HFFc6 (cell line): ENCODE results near the gene C1orf21. TPM values are rescaled to one million over a fixed set of nuclear protein-coding genes. Genes with fewer than 3 reads are reported as not detected.
"Not testable (repeated sequence)": the region's sequence is repeated elsewhere in the genome, so short reads cannot be mapped to it uniquely, and the experiment has no call there.

Source experiments
- DNase-seq: peaks from one replicate; pipeline ENCODE4 v3.0.0-alpha.2; 2018
- H3K27ac Mint-ChIP-seq: 2 replicates; pipeline ENCODE4 v1.8.0; 2020; ENCODE audit warnings: mild to moderate bottlenecking, mixed read lengths
- H3K27me3 Mint-ChIP-seq: 2 replicates; pipeline ENCODE4 v1.8.0; 2021; ENCODE audit warnings: mild to moderate bottlenecking, moderate library complexity, mixed read lengths; ENCODE audit not compliant: insufficient read depth
- H3K36me3 Mint-ChIP-seq: 2 replicates; pipeline ENCODE4 v1.8.0; 2021; ENCODE audit warnings: low read depth, mixed read lengths
- H3K4me1 Mint-ChIP-seq: 2 replicates; pipeline ENCODE4 v1.8.0; 2020; ENCODE audit warnings: low read depth, mixed read lengths
- H3K4me3 Mint-ChIP-seq: 2 replicates; pipeline ENCODE4 v1.8.0; 2020; ENCODE audit warnings: mild to moderate bottlenecking, moderate library complexity, mixed read lengths
- H3K9me3 Mint-ChIP-seq: 2 replicates; pipeline ENCODE4 v1.8.0; 2020; ENCODE audit warnings: mild to moderate bottlenecking, mixed read lengths
- total RNA-seq, 6 experiments: library from RNA; stranded (reverse); fragmentation: NEBNext Ultra II Directional; extraction: Animal tissue kit (Norgen Biotek cat#: 25700); gene quantifications; 2 replicates in 1 of 6; 3 replicates in 5 of 6; pipeline ENCODE4 v1.2.3, GENCODE V29; 2021
- TF ChIP-seq, protein P1 (sequence below): fragments of 200-600 bp; sonication (generic); IDR thresholded peaks from 2 replicates; pipeline ENCODE4 v1.5.0; 2021; ENCODE audit warnings: antibody characterized with exemption, mild to moderate bottlenecking

C1orf21 gene
- total RNA-seq, 6 experiments from 2014 or later: 4.0 to 10.2 (median 8.5) TPM

DNA sequence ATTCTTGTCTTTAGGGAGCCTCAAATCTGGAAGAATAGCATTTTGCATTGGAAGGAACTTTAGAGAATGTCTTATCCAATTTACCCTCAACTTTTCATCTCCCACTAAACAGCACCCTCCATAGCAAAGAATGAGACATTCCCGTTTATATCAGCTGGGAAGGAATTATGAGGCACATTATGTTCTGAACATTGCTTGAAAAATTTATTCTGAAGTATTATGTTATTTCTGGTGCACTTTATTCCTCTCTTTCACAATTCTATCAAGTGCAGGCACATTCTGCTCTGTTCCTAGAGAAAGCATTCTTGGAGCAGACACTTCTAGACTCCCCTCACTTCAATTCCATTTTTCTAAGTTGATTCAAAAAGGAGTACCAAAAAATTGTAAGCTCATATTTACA is 220.0 kb downstream of the C1orf21 start:
- Mint-ChIP-seq H3K36me3 (no peaks in the 10 kb centered on the region), H3K27me3 (peaks cover 2% of the 10 kb centered on the region; the same call in 1 of the 2 replicates), H3K4me1 (peaks cover 14% of the 10 kb centered on the region), H3K4me3 (no peak overlapping the region), H3K27ac (no peak overlapping the region), H3K9me3 (no peaks in the 10 kb centered on the region)
- TF ChIP-seq, protein P1, sequence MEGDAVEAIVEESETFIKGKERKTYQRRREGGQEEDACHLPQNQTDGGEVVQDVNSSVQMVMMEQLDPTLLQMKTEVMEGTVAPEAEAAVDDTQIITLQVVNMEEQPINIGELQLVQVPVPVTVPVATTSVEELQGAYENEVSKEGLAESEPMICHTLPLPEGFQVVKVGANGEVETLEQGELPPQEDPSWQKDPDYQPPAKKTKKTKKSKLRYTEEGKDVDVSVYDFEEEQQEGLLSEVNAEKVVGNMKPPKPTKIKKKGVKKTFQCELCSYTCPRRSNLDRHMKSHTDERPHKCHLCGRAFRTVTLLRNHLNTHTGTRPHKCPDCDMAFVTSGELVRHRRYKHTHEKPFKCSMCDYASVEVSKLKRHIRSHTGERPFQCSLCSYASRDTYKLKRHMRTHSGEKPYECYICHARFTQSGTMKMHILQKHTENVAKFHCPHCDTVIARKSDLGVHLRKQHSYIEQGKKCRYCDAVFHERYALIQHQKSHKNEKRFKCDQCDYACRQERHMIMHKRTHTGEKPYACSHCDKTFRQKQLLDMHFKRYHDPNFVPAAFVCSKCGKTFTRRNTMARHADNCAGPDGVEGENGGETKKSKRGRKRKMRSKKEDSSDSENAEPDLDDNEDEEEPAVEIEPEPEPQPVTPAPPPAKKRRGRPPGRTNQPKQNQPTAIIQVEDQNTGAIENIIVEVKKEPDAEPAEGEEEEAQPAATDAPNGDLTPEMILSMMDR: no peak
- DNase-seq: no peak

DNA sequence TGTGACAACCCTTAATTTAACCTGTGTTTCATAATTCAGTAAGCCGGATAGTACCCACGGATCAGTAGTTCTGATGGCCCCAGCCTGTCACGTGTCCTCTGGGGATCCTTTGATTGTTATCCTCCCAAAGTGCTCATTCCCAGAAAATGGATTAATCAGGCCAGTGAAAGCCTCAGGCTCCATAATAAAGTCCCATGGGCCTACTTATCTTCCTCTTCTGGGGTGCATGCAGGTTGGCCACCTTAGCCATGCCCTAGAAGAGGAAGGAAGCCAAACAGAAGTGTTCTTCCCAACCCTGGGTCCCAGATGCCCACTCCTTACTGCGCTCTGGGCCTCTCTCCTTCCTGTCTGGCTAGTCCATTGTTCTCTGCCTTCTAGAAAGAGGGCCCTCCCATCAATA is 221.8 kb downstream of the C1orf21 start:
- H3K4me3 Mint-ChIP-seq: no peak overlapping the region
- H3K36me3 Mint-ChIP-seq: no peaks in the 10 kb centered on the region
- H3K27ac Mint-ChIP-seq: no peak overlapping the region
- H3K9me3 Mint-ChIP-seq: no peaks in the 10 kb centered on the region
- H3K4me1 Mint-ChIP-seq: peaks cover 14% of the 10 kb centered on the region
- H3K27me3 Mint-ChIP-seq: peaks cover 2% of the 10 kb centered on the region; the same call in 1 of the 2 replicates
- TF ChIP-seq, protein P1: no peak
- no peak for DNase-seq

DNA sequence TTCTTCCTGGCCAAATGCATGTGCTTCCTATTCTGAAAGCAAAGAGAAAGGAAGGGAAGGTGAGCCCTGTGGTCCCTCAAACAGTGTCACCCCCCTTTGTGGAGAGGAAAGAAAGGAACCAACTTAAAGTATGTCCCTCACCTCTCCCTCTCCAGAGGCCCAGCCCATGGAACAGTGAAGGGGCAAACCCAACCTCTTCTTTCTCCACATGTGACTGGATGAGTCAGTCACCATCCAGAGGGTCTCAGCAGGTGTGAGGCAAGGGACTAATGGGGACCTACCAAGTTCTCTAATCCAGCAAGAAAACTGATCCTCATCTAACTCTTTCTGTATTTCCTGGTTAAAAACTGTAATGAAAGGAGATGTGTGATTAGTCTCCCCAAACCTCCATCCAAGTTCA is 222.2 kb downstream of the C1orf21 start:
- no peak for DNase-seq
- TF ChIP-seq, protein P1: no peak
- H3K9me3 Mint-ChIP-seq: no peaks in the 10 kb centered on the region
- H3K27ac Mint-ChIP-seq: no peak overlapping the region
- no peak overlapping the region for H3K4me3 Mint-ChIP-seq
- H3K27me3 Mint-ChIP-seq: peaks cover 2% of the 10 kb centered on the region; the same call in 1 of the 2 replicates
- H3K4me1 Mint-ChIP-seq: peaks cover 14% of the 10 kb centered on the region
- H3K36me3 Mint-ChIP-seq: no peaks in the 10 kb centered on the region

DNA sequence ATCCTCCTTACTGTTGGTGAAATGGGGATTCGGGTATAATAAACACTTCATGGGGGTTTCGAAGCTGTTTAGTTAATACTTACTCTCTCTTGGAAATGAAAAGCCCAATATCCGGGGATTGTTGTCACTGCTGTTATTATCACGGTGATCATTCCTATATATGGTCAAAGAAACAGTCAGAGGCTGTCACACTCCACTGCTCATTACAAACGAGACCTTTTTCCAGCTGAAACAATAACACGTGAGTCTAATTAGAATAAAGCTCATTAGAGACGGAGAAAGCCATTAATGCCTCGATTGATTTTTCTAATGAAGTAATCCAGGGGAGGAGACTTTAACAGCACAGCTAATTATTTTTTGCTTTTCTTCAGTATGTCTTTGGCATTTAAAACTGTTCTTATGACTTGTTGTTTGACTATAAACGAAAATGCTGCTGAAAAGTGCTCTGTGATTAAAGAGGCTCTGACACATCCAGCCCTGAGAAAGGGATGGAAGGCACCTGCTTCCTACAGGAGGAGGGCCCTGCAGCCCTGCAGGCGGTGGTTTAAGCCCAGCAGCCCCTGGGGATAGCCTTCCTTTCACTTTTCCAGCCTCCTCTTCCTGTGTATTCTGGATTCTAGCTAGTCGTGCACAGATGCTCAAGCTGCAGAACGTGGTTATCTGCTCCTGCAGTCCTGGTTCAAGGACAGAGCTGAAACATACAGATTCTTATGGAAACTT is 224.2 kb downstream of the C1orf21 start:
- Mint-ChIP-seq H3K4me1 (peaks cover 8% of the 10 kb centered on the region; the same call in 1 of the 2 replicates), H3K4me3 (no peak overlapping the region), H3K36me3 (no peaks in the 10 kb centered on the region), H3K9me3 (no peaks in the 10 kb centered on the region), H3K27me3 (peaks cover 2% of the 10 kb centered on the region; the same call in 1 of the 2 replicates), H3K27ac (no peak overlapping the region)
- TF ChIP-seq, protein P1: no peak
- DNase-seq: no peak

DNA sequence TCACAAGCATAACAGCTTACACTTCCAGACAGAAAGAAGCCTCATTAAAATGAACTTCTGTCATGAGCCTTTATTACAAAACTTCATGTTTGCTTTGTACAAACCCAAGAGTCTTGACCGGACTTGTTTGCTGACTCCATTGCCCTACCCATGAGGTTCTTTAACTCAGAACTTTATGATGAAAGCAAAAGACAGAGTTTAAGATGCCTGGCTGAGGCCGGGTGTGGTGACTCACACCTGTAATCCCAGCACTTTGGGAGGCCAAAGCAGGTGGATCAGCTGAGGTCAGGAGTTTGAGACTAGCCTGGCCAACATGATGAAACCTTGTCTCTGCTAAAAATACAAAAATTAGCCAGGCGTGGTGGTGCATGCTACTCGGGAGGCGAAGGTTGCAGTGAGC is 225.4 kb downstream of the C1orf21 start:
- not testable (repeated sequence) for H3K27me3 Mint-ChIP-seq, DNase-seq, H3K4me1 Mint-ChIP-seq, H3K4me3 Mint-ChIP-seq, H3K27ac Mint-ChIP-seq, H3K9me3 Mint-ChIP-seq, H3K36me3 Mint-ChIP-seq

DNA sequence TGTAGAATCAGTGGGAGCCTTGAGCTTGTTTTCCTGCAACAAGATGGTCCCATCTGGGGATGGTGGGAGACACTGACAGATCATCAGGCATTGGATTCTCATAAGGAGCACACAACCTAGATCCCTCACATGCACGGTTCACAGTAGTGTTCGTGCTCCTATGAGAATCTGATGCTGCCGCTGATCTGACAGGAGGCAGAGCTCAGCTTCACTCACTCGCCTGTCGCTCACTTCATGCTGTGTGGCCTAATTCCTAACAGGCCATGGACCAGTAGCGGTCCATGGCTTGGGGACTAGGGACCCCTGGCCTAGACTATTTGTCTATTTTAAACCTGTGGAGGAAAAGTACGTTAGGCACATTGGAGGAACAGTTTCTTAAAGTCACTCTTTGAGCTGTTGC is 227.8 kb downstream of the C1orf21 start:
- Mint-ChIP-seq H3K4me1 (peaks cover 8% of the 10 kb centered on the region; the same call in 1 of the 2 replicates), H3K27me3 (peaks cover 2% of the 10 kb centered on the region; the same call in 1 of the 2 replicates), H3K9me3 (no peaks in the 10 kb centered on the region), H3K4me3 (no peak overlapping the region), H3K36me3 (no peaks in the 10 kb centered on the region), H3K27ac (no peak overlapping the region)
- TF ChIP-seq, protein P1: no peak
- DNase-seq: no peak
